GM18505 (cell line): ENCODE data around the gene RTN4RL2.

ENCODE experiments used
- ATAC-seq: cut with Tn5 transposase; IDR thresholded peaks from one replicate; pipeline ENCODE4 v1.9.1; 2021; ENCODE audit not compliant: unreplicated experiment
- POLR2A ChIP-seq: IDR thresholded peaks from 4 replicates; pipeline ENCODE4 v1.6.1; 2011; ENCODE audit warnings: borderline replicate concordance; ENCODE audit not compliant: insufficient read depth, insufficient read length; ENCODE audit errors: extremely low read depth

Gene RTN4RL2

DNA sequence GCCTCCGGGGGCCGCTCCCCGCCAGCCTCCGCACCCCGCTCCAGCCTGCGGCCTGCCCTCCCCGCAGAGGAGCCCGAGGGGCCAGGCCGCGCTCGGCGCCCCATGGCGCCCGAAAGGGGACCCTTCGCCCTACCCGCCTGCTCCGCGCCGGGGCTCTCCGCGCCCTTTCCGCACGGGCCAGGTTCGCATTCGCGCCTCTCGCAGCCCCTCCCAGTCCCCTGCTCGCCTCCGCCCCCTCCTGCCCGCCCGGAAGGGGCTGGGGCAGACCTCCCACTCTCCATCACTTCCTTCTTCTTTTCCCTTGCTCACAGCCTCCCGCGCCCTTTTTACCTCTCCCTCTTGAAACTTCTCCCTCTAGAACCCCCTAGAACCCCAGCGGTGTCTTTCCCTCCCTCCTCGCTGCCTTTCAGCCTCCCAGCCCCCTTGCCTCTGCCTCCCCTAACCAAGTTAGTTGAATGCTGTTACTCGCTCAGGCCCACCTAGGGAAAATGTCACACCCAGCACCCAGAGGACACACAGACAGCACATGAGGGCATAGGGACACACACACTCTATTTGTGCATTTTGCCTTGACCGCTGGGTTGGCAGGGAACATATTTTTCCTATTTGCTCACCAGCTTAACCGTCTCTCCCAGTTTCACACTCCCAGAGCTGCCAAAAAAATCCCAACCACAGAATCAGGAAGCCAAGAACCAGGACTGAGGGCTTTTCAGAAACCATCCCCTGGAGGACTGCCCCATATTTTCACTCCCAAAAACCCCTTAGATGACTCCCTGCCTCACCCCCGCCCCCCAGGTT, 33.2 kb upstream of the RTN4RL2 start, which contains the start of gene SLC43A3:
Gene SLC43A3 (minus strand): TSS at position 193 of the 798 bp plus-strand sequence. CDS start 949 bp downstream, outside the sequence.
- ATAC-seq, result peak; percentile 64
- TF ChIP-seq POLR2A, result peak; percentile 87

DNA sequence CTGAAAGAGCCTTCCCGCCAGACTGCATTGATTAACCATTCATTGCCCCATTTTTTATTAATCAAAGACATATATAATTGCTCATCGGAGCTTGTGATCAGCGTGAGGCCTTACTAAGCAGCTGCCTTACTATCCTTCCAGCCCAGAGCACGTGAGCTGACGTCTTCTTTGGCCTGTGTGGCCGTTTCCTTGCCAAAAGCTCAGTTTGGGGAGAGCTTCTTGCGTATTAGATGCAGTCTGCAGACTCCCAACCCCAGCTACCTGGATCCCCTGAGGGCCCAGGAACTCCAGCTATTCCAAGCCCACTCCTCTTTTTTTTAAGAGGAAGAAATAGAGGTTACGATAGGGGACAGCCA, 32.6 kb upstream of the RTN4RL2 start:
- no peak for ATAC-seq
- TF ChIP-seq POLR2A, result no peak

- TF ChIP-seq POLR2A, result no peak
- ATAC-seq, result no peak
Measured at GRCh38 chr11:57428643-57429042, 31.7 kb upstream of the RTN4RL2 start.

DNA sequence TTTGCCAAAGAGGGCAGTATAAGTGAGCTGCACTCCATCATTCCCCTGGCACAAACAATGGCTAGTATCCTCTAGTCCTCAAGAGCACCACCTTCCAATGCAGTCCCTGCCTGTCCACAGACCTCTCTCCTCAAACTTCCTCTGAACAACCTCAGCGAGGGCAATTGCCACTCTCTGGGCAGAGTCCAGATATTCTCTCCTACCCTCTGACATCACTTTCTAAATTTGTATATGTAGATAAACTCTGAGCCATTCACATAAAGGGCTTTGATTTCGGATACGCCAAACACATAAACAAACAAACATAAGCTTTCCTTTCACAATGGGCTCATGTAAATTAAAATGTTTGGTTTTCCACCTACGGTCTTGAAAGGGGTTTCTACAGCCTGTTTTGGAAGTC, 30.4 kb upstream of the RTN4RL2 start:
- no peak for ATAC-seq
- TF ChIP-seq POLR2A, result no peak

DNA sequence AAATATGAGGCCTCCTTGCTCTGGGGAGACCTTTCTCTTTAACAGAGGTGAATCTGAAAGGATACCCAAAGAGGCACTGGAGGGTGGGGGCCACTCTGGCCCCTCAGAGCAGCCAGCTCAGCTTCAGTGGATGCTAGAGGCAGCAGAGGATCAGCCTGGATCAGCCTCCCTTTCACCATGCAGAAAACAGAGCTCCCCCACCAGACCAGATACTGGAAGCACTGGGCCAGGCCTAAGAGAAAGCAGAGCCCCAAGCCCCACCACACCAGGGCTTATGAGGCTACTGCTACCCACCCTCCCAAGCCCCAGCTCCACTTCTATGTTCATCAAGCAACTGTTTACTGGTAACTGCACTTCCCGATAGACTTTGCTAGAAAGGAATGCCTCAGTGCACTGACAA, 29.4 kb upstream of the RTN4RL2 start:
- no peak for TF ChIP-seq POLR2A
- no peak for ATAC-seq

DNA sequence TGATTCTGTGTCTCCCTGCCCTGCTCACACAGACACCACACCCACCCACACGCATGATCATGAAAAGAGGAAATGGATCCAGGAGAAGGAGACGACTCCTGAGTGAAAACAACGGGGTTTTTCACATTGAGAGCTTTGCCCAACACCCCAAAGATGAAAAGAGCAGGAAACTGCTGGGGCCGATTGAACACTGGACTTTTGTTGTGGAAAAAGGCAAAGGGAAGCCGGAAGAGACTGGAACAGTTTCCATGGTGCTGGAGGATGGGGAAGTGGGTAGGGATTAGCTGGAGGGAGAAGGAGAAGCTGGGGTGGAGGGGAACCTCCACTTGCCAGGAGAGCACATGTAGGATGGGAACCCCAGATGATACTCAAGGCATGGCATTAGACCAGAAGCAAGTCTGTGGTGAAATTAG, 28.2 kb upstream of the RTN4RL2 start:
- ATAC-seq, result no peak
- TF ChIP-seq POLR2A, result no peak

- no peak for ATAC-seq
- no peak for TF ChIP-seq POLR2A
Measured at GRCh38 chr11:57432714-57433163, 27.6 kb upstream of the RTN4RL2 start.

- ATAC-seq, result no peak
- TF ChIP-seq POLR2A, result no peak
Measured at GRCh38 chr11:57434640-57435546, 25.4 kb upstream of the RTN4RL2 start.

- TF ChIP-seq POLR2A, result no peak
- no peak for ATAC-seq
Measured at GRCh38 chr11:57436031-57436430, 24.3 kb upstream of the RTN4RL2 start.

- ATAC-seq, result no peak
- TF ChIP-seq POLR2A, result no peak
Measured at GRCh38 chr11:57438345-57439285, 21.7 kb upstream of the RTN4RL2 start.

- TF ChIP-seq POLR2A, result no peak
- no peak for ATAC-seq
Measured at GRCh38 chr11:57439786-57440185, 20.5 kb upstream of the RTN4RL2 start.

GRCh38 chr11:57440744-57441414, 19.4 kb upstream of the RTN4RL2 start:
- no peak for ATAC-seq
- no peak for TF ChIP-seq POLR2A
